OCI-LY7 (cell line): ENCODE measurements around the gene TSPAN5.
"Not testable (repeated sequence)": the region's sequence is repeated elsewhere in the genome, so short reads cannot be mapped to it uniquely, and the experiment has no call there.

Source experiments
- EZH2phosphoT487 ChIP-seq: fragments of 200-600 bp; sonication (generic); IDR thresholded peaks from 2 replicates; pipeline ENCODE4 v1.6.1; 2018; ENCODE audit warnings: low read depth, borderline replicate concordance, mild to moderate bottlenecking, mixed run types, antibody characterized with exemption, low read length, moderate library complexity, mixed read lengths
- TF ChIP-seq, protein P1 (sequence below): fragments of 200-600 bp; sonication (generic); conservative IDR thresholded peaks from 2 replicates; pipeline ENCODE4 v1.5.1; 2014; ENCODE audit warnings: mild to moderate bottlenecking, antibody characterized with exemption, low read length, moderate library complexity, mixed read lengths

DNA sequence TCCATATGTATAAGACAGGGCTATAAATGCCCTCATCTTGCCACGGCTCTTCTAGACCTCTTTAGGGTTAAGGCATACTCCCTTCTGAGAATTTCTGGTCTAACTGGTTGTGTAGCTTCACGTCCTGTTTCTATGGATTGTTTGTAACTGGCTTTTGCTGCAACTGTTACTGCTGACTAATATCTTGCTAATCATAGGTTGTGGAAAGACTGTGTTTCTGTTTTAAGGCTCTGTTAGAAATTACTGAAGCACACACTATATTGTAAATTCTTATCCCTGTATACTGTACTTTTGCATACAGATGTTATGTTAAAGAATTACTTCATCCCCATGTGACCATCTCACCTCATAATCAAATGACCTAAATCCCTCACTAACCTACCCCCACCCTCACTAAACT lies 178.8 kb downstream of the TSPAN5 start:
- TF ChIP-seq, protein P1, sequence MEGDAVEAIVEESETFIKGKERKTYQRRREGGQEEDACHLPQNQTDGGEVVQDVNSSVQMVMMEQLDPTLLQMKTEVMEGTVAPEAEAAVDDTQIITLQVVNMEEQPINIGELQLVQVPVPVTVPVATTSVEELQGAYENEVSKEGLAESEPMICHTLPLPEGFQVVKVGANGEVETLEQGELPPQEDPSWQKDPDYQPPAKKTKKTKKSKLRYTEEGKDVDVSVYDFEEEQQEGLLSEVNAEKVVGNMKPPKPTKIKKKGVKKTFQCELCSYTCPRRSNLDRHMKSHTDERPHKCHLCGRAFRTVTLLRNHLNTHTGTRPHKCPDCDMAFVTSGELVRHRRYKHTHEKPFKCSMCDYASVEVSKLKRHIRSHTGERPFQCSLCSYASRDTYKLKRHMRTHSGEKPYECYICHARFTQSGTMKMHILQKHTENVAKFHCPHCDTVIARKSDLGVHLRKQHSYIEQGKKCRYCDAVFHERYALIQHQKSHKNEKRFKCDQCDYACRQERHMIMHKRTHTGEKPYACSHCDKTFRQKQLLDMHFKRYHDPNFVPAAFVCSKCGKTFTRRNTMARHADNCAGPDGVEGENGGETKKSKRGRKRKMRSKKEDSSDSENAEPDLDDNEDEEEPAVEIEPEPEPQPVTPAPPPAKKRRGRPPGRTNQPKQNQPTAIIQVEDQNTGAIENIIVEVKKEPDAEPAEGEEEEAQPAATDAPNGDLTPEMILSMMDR: not testable (repeated sequence)
- TF ChIP-seq EZH2phosphoT487: not testable (repeated sequence)
